MG63 (cell line): ENCODE data around the gene MBD4. TPM values are rescaled to one million over a fixed set of nuclear protein-coding genes. Genes with fewer than 3 reads are reported as not detected.
"Not testable (repeated sequence)": the region's sequence is repeated elsewhere in the genome, so short reads cannot be mapped to it uniquely, and the experiment has no call there.

ENCODE experiments used
- DNase-seq: peaks from one replicate; pipeline ENCODE4 v3.0.0-alpha.2; 2020
- H3K27me3 ChIP-seq: fragments of 250-450 bp; sonication (Bioruptor Pico); 2 replicates; pipeline ENCODE4 v1.5.1; 2020; ENCODE audit warnings: mild to moderate bottlenecking, moderate library complexity
- H3K36me3 ChIP-seq: fragments of 250-450 bp; sonication (Bioruptor Pico); 2 replicates; pipeline ENCODE4 v1.5.1; 2020; ENCODE audit warnings: mild to moderate bottlenecking, moderate library complexity
- H3K4me3 ChIP-seq: fragments of 250-450 bp; sonication (Bioruptor Pico); 2 replicates; pipeline ENCODE4 v1.5.1; 2020; ENCODE audit warnings: mild to moderate bottlenecking, moderate library complexity
- H3K9me3 ChIP-seq: fragments of 250-450 bp; sonication (Bioruptor Pico); 2 replicates; pipeline ENCODE4 v1.5.1; 2020; ENCODE audit warnings: mild to moderate bottlenecking, moderate library complexity
- total RNA-seq: library from RNA; depleted of rRNA; stranded (reverse); fragments of >200 nt; shearing (Covaris generic); gene quantifications from 2 replicates; pipeline ENCODE4 v1.2.3, GENCODE V29; 2014; ENCODE audit warnings: low replicate concordance

MBD4 gene
- total RNA-seq, 1 experiment from 2014 or later = 17.2 TPM

GRCh38 chr3:129404610-129405009 lies 35.1 kb downstream of the MBD4 start:
- Histone ChIP-seq H3K4me3 (no peak overlapping the region), H3K9me3 (no peaks in the 10 kb centered on the region), H3K27me3 (no peaks in the 10 kb centered on the region), H3K36me3 (no peaks in the 10 kb centered on the region)
- no peak for DNase-seq

- Histone ChIP-seq H3K9me3 (no peaks in the 10 kb centered on the region), H3K36me3 (no peaks in the 10 kb centered on the region), H3K27me3 (no peaks in the 10 kb centered on the region), H3K4me3 (no peak overlapping the region)
- no peak for DNase-seq
Observed at GRCh38 chr3:129404130-129404529, 35.6 kb downstream of the MBD4 start.

GRCh38 chr3:129403450-129403849 lies 36.3 kb downstream of the MBD4 start:
- no peaks in the 10 kb centered on the region for H3K36me3 ChIP-seq
- H3K27me3 ChIP-seq = no peaks in the 10 kb centered on the region
- H3K4me3 ChIP-seq = no peak overlapping the region
- H3K9me3 ChIP-seq = no peaks in the 10 kb centered on the region
- DNase-seq = no peak

GRCh38 chr3:129402616-129403015 lies 37.1 kb downstream of the MBD4 start:
- no peak overlapping the region for H3K4me3 ChIP-seq

GRCh38 chr3:129402210-129402609 lies 37.5 kb downstream of the MBD4 start:
- no peak for DNase-seq
- H3K36me3 ChIP-seq = peaks cover 5% of the 10 kb centered on the region; the same call in 1 of the 2 replicates
- no peak overlapping the region for H3K4me3 ChIP-seq
- H3K27me3 ChIP-seq = no peaks in the 10 kb centered on the region
- no peaks in the 10 kb centered on the region for H3K9me3 ChIP-seq

More at GRCh38 chr3:129402616-129403015, 37.1 kb downstream of the MBD4 start:
- Histone ChIP-seq H3K9me3 (no peaks in the 10 kb centered on the region), H3K27me3 (no peaks in the 10 kb centered on the region), H3K36me3 (peaks cover under 1% of the 10 kb centered on the region; the same call in 1 of the 2 replicates)
- no peak for DNase-seq

- H3K27me3 ChIP-seq = no peaks in the 10 kb centered on the region
- DNase-seq = no peak
- no peaks in the 10 kb centered on the region for H3K9me3 ChIP-seq
- peak overlapping the region; percentile 87 for H3K4me3 ChIP-seq
- H3K36me3 ChIP-seq = peaks cover 26% of the 10 kb centered on the region
Observed at GRCh38 chr3:129399895-129400357, 39.8 kb downstream of the MBD4 start.

- H3K4me3 ChIP-seq = peak overlapping the region; percentile 87
- DNase-seq = peak; percentile 87
Observed at GRCh38 chr3:129399145-129399894, 40.4 kb downstream of the MBD4 start.

GRCh38 chr3:129398803-129399144 lies 41.0 kb downstream of the MBD4 start:
- peak; percentile 13 for DNase-seq
- Histone ChIP-seq H3K36me3 (peaks cover 26% of the 10 kb centered on the region), H3K4me3 (peak overlapping the region; percentile 87), H3K27me3 (no peaks in the 10 kb centered on the region), H3K9me3 (no peaks in the 10 kb centered on the region)

More at GRCh38 chr3:129399145-129399894, 40.4 kb downstream of the MBD4 start:
- H3K36me3 ChIP-seq = peaks cover 26% of the 10 kb centered on the region
- H3K27me3 ChIP-seq = no peaks in the 10 kb centered on the region
- no peaks in the 10 kb centered on the region for H3K9me3 ChIP-seq

- not testable (repeated sequence) for H3K9me3 ChIP-seq, H3K4me3 ChIP-seq, H3K27me3 ChIP-seq, DNase-seq
- H3K36me3 ChIP-seq = peaks cover 54% of the 10 kb centered on the region
Observed at GRCh38 chr3:129393760-129394564, 45.8 kb downstream of the MBD4 start.

- DNase-seq = no peak
- Histone ChIP-seq H3K27me3 (no peaks in the 10 kb centered on the region), H3K9me3 (no peaks in the 10 kb centered on the region), H3K36me3 (peaks cover 59% of the 10 kb centered on the region), H3K4me3 (no peak overlapping the region)
Observed at GRCh38 chr3:129393271-129393670, 46.5 kb downstream of the MBD4 start.

- not testable (repeated sequence) for H3K27me3 ChIP-seq
Observed at GRCh38 chr3:129392106-129392887, 47.5 kb downstream of the MBD4 start.

GRCh38 chr3:129391583-129391982 lies 48.2 kb downstream of the MBD4 start:
- H3K9me3 ChIP-seq, H3K27me3 ChIP-seq, H3K4me3 ChIP-seq, DNase-seq: not testable (repeated sequence)
- H3K36me3 ChIP-seq = peaks cover 61% of the 10 kb centered on the region

More at GRCh38 chr3:129392106-129392887, 47.5 kb downstream of the MBD4 start:
- H3K36me3 ChIP-seq = peaks cover 64% of the 10 kb centered on the region
- not testable (repeated sequence) for H3K9me3 ChIP-seq, DNase-seq, H3K4me3 ChIP-seq

GRCh38 chr3:129389572-129389937 lies 50.2 kb downstream of the MBD4 start:
- H3K36me3 ChIP-seq = peaks cover 46% of the 10 kb centered on the region
- H3K9me3 ChIP-seq = no peaks in the 10 kb centered on the region
- no peak overlapping the region for H3K4me3 ChIP-seq
- no peaks in the 10 kb centered on the region for H3K27me3 ChIP-seq
- no peak for DNase-seq

GRCh38 chr3:129388791-129389571 lies 50.8 kb downstream of the MBD4 start:
- not testable (repeated sequence) for H3K27me3 ChIP-seq, H3K9me3 ChIP-seq, H3K4me3 ChIP-seq
- peak; percentile 71 for DNase-seq
- peaks cover 46% of the 10 kb centered on the region for H3K36me3 ChIP-seq

- no peak for DNase-seq
- H3K9me3 ChIP-seq = no peaks in the 10 kb centered on the region
- no peaks in the 10 kb centered on the region for H3K27me3 ChIP-seq
- peaks cover 40% of the 10 kb centered on the region for H3K36me3 ChIP-seq
- no peak overlapping the region for H3K4me3 ChIP-seq
Observed at GRCh38 chr3:129387487-129387886, 52.3 kb downstream of the MBD4 start.

GRCh38 chr3:129386984-129387383 lies 52.8 kb downstream of the MBD4 start:
- Histone ChIP-seq H3K4me3 (no peak overlapping the region), H3K27me3 (no peaks in the 10 kb centered on the region), H3K36me3 (peaks cover 40% of the 10 kb centered on the region), H3K9me3 (no peaks in the 10 kb centered on the region)
- DNase-seq = no peak
